Measurements from ENCODE around the gene MYO15B.

GRCh38 chr17:75595284-75595919, 7.8 kb downstream of the MYO15B start:
- TF ChIP-seq ZFX (IDR thresholded peaks at IDR 0.05), result no peak
- TF ChIP-seq CTCF (IDR thresholded peaks at IDR 0.05 in 2 of 3, conservative IDR thresholded peaks at IDR 0.05 in 1 of 3; ENCODE audit: borderline replicate concordance in 1 of 3, insufficient read depth in 1 of 3, low read depth in 2 of 3, low read length in 2 of 3), result no peak
- TF ChIP-seq ATF3 (IDR thresholded peaks at IDR 0.05), result no peak
- TF ChIP-seq POLR2A (IDR thresholded peaks at IDR 0.05; ENCODE audit: borderline replicate concordance, extremely low read depth, insufficient read depth, insufficient read length), result no peak
- no peak for TF ChIP-seq EGR1 (IDR thresholded peaks at IDR 0.05; ENCODE audit: low read depth)
- no peak for TF ChIP-seq JUND (IDR thresholded peaks at IDR 0.05)
- TF ChIP-seq, protein P1, sequence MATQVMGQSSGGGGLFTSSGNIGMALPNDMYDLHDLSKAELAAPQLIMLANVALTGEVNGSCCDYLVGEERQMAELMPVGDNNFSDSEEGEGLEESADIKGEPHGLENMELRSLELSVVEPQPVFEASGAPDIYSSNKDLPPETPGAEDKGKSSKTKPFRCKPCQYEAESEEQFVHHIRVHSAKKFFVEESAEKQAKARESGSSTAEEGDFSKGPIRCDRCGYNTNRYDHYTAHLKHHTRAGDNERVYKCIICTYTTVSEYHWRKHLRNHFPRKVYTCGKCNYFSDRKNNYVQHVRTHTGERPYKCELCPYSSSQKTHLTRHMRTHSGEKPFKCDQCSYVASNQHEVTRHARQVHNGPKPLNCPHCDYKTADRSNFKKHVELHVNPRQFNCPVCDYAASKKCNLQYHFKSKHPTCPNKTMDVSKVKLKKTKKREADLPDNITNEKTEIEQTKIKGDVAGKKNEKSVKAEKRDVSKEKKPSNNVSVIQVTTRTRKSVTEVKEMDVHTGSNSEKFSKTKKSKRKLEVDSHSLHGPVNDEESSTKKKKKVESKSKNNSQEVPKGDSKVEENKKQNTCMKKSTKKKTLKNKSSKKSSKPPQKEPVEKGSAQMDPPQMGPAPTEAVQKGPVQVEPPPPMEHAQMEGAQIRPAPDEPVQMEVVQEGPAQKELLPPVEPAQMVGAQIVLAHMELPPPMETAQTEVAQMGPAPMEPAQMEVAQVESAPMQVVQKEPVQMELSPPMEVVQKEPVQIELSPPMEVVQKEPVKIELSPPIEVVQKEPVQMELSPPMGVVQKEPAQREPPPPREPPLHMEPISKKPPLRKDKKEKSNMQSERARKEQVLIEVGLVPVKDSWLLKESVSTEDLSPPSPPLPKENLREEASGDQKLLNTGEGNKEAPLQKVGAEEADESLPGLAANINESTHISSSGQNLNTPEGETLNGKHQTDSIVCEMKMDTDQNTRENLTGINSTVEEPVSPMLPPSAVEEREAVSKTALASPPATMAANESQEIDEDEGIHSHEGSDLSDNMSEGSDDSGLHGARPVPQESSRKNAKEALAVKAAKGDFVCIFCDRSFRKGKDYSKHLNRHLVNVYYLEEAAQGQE (IDR thresholded peaks at IDR 0.05; ENCODE audit: low read depth), result no peak
- no peak for TF ChIP-seq EZH2phosphoT487 (IDR thresholded peaks at IDR 0.05; ENCODE audit: borderline replicate concordance)
- TF ChIP-seq CEBPB (IDR thresholded peaks at IDR 0.05; ENCODE audit: low read depth), result no peak
- no peak for TF ChIP-seq SP1 (IDR thresholded peaks at IDR 0.05; ENCODE audit: low read depth)
- TF ChIP-seq POLR2AphosphoS5 (IDR thresholded peaks at IDR 0.05; ENCODE audit: low read depth, low read length), result no peak
- TF ChIP-seq EZH2 (IDR thresholded peaks at IDR 0.05), result no peak

All from HCT116 (cell line).